ENCODE results near the gene CRYGN. TPM values are rescaled to one million over a fixed set of nuclear protein-coding genes. Genes with fewer than 3 reads are reported as not detected.
A peak's percentile ranks its signal among the peaks of the same experiment; 100 is the strongest.

Gene CRYGN
- total and polyA plus RNA-seq, 2 donors from 2014 or later = 0.22 TPM; not detected in 1

GRCh38 chr7:151411551-151411950 lies 28.4 kb downstream of the CRYGN start:
- no peak overlapping the region for H3K4me3 ChIP-seq (ENCODE audit: low read length in 3 of 3)
- intact Hi-C loops (cut with DNase I) = no loop called here
- TF ChIP-seq CTCF (IDR thresholded peaks at IDR 0.05; ENCODE audit: borderline replicate concordance, extremely low read depth, insufficient read depth) = no peak
- H3K4me1 ChIP-seq (ENCODE audit: control insufficient read depth in 2 of 3, insufficient read depth in 2 of 3, low read depth in 1 of 3, low read length in 3 of 3) = peaks cover 0 to 5% (median 0%) of the 10 kb centered on the region in 3 donors
- H3K36me3 ChIP-seq (ENCODE audit: control insufficient read depth in 2 of 3, insufficient read depth in 3 of 3, low read length in 3 of 3) = no peaks in the 10 kb centered on the region
- H3K27me3 ChIP-seq (ENCODE audit: control insufficient read depth, insufficient read depth, low read length) = no peaks in the 10 kb centered on the region
- no peak for FAIRE-seq
- DNase-seq = peak in 2 of 5 donors; percentile 53 to 55
- H3K9me3 ChIP-seq (ENCODE audit: control insufficient read depth in 2 of 3, insufficient read depth in 1 of 3, low read length in 3 of 3) = no peaks in the 10 kb centered on the region
- no peak overlapping the region for H3K27ac ChIP-seq (ENCODE audit: low read depth in 2 of 2, low read length in 2 of 2)
- no peak overlapping the region for H3K9ac ChIP-seq (ENCODE audit: low read length in 3 of 3)

- Histone ChIP-seq H3K27ac (ENCODE audit: low read depth in 2 of 2, low read length in 2 of 2) (no peak overlapping the region), H3K9ac (ENCODE audit: low read length in 3 of 3) (peak overlapping the region in 2 of 3 donors; percentile 7 to 34)
These were observed 29.2 kb downstream of the CRYGN start for GRCh38 chr7:151410405-151411390.

GRCh38 chr7:151409667-151410404 lies 30.1 kb downstream of the CRYGN start, which contains the start of gene WDR86:
WDR86 (minus strand) TSS chr7:151410038; CDS start chr7:151409589, 449 bp downstream.
- H3K9me3 ChIP-seq (ENCODE audit: control insufficient read depth in 2 of 3, insufficient read depth in 1 of 3, low read length in 3 of 3) = no peaks in the 10 kb centered on the region
- no peak for TF ChIP-seq CTCF (IDR thresholded peaks at IDR 0.05; ENCODE audit: borderline replicate concordance, extremely low read depth, insufficient read depth)
- FAIRE-seq (no peak), DNase-seq (peak; percentile 78 to 94 (median 88))
- H3K9ac ChIP-seq (ENCODE audit: low read length in 3 of 3) = peak within 1 kb of the TSS in 2 of 3 donors; percentile 34 to 62
- H3K27ac ChIP-seq (ENCODE audit: low read depth in 2 of 2, low read length in 2 of 2) = no peak within 1 kb of the TSS
- intact Hi-C loops (cut with DNase I) = no loop called here
- no peaks in the 10 kb centered on the region for H3K36me3 ChIP-seq (ENCODE audit: control insufficient read depth in 2 of 3, insufficient read depth in 3 of 3, low read length in 3 of 3)
- peaks cover 0 to 5% (median 0%) of the 10 kb centered on the region in 3 donors for H3K4me1 ChIP-seq (ENCODE audit: control insufficient read depth in 2 of 3, insufficient read depth in 2 of 3, low read depth in 1 of 3, low read length in 3 of 3)
- H3K4me3 ChIP-seq (ENCODE audit: low read length in 3 of 3) = peak within 1 kb of the TSS in 2 of 3 donors; percentile 43 to 73
- no peaks in the 10 kb centered on the region for H3K27me3 ChIP-seq (ENCODE audit: control insufficient read depth, insufficient read depth, low read length)

More at GRCh38 chr7:151410405-151411390, 29.2 kb downstream of the CRYGN start:
- no peak for TF ChIP-seq CTCF (IDR thresholded peaks at IDR 0.05; ENCODE audit: borderline replicate concordance, extremely low read depth, insufficient read depth)
- H3K4me1 ChIP-seq (ENCODE audit: control insufficient read depth in 2 of 3, insufficient read depth in 2 of 3, low read depth in 1 of 3, low read length in 3 of 3) = peaks cover 0 to 5% (median 0%) of the 10 kb centered on the region in 3 donors
- DNase-seq (peak; percentile 82 to 91 (median 85)), FAIRE-seq (no peak)
- intact Hi-C loops (cut with DNase I) = no loop called here
- H3K36me3 ChIP-seq (ENCODE audit: control insufficient read depth in 2 of 3, insufficient read depth in 3 of 3, low read length in 3 of 3) = no peaks in the 10 kb centered on the region
- peak overlapping the region in 2 of 3 donors; percentile 25 to 50 for H3K4me3 ChIP-seq (ENCODE audit: low read length in 3 of 3)
- H3K9me3 ChIP-seq (ENCODE audit: control insufficient read depth in 2 of 3, insufficient read depth in 1 of 3, low read length in 3 of 3) = no peaks in the 10 kb centered on the region
- no peaks in the 10 kb centered on the region for H3K27me3 ChIP-seq (ENCODE audit: control insufficient read depth, insufficient read depth, low read length)
